GM19035 (cell line): ENCODE measurements around the gene OGFOD3.
"Not testable (repeated sequence)": the region's sequence is repeated elsewhere in the genome, so short reads cannot be mapped to it uniquely, and the experiment has no call there.

Source experiments
- ATAC-seq: cut with Tn5 transposase; IDR thresholded peaks from one replicate; pipeline ENCODE4 v1.9.1; 2021; ENCODE audit not compliant: unreplicated experiment

Gene OGFOD3, protein sequence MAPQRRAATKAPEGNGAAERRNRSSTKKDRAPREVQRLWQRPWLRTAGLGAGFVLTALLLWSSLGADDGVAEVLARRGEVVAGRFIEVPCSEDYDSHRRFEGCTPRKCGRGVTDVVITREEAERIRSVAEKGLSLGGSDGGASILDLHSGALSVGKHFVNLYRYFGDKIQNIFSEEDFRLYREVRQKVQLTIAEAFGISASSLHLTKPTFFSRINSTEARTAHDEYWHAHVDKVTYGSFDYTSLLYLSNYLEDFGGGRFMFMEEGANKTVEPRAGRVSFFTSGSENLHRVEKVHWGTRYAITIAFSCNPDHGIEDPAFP

DNA sequence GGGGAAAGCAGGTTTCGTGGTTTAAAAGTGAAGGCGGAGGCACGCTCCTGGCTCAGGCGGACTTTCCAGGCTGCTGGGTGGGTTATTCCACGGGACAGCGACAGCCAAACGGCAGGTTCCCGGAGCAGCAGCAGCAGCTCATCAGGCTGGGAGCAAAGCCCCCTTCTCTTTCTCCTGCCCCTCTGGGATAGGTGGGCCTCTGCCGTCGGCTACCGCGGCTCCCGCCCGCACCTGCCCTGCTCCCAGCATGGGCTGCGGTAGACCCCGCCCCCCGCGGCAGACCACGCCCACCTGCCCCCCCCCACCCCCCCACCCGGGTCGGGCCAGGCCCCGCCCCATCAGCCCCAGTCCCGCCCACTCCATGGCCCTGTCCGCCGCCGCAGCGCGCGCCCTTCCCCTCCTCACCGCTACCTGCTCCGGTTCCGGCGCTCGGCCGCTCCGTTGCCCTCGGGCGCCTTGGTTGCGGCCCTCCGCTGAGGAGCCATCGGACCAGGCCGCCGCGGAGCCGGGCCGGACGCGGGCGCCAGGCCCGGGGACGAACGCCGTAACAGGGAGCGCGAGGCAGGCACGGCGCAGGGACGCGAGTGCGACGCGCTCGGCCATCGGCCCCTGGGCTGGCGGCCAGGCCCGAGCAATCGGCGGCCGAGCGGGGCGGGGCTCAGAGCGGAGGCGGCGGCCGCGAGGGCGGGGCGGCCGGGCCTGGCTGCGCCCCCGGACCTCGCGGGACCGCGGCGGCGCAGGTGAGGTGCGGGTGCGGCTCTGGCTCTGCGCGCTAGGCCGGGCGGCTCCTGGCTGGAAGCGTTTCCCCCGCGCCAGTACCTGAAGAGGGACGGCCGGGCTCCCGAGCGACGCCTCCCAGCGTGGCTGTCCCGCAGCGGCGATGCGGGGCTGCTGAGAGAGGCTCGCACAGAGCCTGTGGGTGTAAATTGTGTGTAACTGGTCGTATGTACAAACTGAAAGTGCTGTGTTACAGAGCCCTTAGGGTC is at the start of gene OGFOD3, which contains the start of gene HEXD:
OGFOD3 (minus strand) TSS at position 586 of the 986 bp plus-strand sequence; CDS start at position 485, 101 bp downstream.
HEXD (plus strand) TSS at position 347 of the 986 bp plus-strand sequence. CDS start 1,453 bp downstream, outside the sequence.
- peak; percentile 91 for ATAC-seq

DNA sequence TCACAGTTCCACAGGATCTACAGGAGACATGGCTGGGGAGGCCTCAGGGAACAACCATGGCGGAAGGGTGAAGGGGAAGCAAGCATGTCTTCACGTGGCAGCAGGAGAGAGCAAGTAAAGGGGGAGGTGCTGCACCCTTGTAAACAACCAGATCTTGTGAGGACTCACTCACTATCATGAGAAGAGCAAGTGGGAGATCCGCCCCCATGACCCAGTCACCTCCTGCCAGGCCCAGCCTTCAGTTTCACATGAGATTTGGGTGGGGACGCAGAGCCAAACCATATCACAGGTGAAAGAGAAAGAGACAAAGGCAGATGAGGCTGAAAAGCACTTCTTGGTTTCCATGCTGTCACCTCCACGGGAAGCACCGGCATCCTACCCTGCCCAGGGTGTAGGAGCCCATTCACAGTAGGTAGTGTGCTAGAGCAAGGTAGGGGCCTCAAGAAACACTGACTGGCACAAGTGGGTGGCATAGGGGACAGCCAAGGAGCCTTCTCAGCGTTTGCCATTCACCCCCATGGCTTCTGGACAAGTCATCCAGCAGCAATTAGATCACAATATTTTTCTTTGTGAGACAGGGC is 46.7 kb upstream of the OGFOD3 start:
- ATAC-seq, result no peak

DNA sequence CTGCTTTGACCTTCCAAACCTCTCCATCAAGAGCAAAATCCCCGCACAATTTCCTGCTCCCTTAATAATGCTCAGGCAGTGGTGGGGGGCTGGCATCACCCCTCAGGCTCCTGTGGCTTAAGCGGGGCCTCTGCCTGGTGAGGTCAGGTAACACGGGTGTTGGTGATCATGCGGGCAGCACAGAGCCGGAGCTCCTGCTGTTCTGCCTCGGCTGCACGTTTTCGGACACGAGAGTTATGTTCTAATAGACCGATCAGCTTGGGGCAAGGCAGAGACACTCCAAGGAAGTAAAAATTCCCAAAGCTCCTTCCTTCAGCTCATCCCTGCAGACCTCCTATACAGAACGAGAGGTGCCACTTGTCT is 46.2 kb upstream of the OGFOD3 start:
- ATAC-seq, result no peak

DNA sequence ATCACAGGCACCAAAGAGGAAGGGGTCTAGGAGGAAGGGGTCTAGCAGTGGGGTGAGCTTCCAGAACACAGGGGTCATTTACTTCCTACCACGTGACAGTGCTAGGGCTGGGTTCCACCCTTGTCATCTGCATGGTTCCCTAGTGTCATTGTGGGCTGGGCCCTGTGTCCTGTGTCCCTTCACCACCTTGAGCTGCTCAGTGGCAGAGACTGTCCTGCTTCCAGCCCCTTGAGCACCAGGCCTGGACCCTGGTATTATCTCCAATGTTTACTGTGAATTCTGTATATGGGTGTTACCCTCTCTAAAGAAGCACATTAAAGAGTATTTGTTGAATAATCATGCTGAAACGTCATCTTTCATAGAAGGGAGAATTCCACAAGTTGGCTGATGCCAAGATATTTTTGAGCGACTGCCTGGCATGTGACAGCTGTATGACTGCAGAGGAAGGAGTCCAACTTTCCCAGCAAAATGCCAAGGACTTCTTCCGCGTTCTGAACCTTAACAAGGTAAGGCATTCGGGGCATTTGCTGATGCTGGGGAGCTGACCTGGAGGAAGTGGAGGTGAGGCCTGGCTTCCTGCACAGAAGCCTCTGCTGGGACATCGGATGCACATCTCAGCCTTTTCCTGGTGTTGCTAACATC is 45.7 kb upstream of the OGFOD3 start:
- ATAC-seq, result no peak

DNA sequence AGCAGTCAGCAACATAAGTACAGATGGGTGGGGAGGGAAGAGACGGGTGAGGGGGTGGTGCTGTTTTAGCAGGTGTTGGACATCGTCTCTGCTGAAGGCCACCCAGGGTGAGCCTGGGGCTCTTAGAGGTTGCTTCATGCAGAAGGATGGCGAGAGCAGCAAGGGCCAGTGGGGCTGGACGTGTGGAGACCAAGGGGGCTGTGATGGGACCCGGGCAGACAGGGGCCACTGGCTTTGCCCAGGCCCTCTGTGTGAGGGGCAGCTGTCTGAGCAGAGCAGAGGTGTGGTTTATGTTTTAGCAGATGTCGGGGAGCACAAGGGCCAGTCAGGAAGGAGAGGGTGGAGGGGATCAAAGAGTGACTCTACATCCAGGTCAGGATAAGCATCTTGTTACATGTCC is 45.0 kb upstream of the OGFOD3 start:
- ATAC-seq, result no peak

DNA sequence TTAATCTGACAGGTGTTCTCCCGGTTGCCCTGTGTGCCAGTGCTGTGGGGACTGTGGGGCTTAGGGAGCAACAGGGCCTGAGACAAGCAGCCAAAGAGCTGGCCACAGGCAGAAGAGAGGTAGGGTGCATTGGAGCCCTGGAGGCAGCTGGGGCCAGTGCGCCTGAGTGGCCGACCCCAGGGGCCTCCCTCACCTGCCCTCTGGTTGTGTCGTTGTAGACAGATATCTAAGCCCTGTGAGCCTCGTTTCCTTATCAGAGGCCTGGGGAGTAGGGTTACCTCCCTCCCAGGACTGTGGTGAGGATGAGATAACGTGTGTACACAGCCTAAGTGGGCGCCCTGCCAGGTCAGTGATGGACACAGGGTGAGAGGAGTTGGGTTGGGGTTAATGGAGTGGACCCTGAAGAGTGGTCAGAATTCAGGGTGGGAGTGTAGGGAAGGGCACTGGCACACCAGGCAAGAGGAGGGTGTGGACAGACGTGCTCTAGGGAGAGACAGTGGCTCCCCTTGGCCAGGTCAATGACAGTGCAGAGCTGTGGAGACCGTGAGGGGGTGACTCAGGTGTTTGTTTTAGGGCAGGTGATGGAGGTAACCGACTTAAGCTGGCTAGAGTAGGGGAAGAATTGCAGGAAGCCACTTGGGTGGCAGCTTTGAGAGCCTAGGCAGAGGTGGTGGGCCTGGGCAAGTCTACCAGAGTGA is 43.6 kb upstream of the OGFOD3 start:
- no peak for ATAC-seq

DNA sequence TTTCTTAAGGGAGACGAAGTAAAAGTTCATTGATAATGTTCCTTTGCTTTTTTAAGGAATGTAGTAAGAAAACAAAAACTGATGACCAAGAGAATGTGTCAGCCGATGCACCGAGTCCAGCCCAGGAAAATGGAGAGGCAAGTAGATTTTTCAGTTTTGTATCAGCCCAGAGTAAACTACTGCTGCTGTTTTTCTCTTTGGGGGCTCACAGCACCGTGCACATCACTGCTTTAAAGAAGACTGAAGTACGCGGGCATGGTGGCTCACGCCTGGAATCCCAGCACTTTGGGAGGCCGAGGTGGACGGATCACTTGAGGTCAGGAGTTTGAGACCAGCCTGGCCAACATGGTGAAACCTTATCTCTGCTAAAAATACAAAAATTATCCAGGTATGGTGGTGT is 41.5 kb upstream of the OGFOD3 start:
- not testable (repeated sequence) for ATAC-seq

DNA sequence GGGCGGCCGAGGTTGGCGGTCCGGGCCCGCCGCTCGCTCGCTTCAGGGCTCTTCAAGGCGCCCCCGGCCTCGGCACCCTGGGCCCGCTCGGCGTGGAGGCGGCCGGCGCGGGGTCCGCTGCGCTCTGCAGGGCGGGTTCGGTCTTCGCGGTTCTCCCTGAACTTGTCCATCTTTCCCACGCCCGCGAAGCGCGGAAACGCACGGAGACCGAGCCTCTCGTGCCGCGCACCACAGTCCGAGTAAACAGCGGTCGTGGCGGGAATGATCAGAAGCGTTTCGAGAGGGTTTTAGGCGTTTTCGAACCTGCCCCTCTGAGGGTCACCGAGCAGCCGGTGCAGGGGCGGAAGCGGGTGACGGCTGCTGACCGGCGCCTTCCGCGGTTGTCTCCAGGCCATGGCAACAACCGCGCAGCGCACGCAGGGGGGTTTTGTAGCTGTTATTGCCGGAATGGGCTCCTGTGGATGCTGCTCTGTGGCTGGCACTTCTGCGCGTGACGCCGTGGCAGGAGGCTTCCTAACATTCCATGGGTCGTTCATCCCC is 40.6 kb upstream of the OGFOD3 start:
- no peak for ATAC-seq

DNA sequence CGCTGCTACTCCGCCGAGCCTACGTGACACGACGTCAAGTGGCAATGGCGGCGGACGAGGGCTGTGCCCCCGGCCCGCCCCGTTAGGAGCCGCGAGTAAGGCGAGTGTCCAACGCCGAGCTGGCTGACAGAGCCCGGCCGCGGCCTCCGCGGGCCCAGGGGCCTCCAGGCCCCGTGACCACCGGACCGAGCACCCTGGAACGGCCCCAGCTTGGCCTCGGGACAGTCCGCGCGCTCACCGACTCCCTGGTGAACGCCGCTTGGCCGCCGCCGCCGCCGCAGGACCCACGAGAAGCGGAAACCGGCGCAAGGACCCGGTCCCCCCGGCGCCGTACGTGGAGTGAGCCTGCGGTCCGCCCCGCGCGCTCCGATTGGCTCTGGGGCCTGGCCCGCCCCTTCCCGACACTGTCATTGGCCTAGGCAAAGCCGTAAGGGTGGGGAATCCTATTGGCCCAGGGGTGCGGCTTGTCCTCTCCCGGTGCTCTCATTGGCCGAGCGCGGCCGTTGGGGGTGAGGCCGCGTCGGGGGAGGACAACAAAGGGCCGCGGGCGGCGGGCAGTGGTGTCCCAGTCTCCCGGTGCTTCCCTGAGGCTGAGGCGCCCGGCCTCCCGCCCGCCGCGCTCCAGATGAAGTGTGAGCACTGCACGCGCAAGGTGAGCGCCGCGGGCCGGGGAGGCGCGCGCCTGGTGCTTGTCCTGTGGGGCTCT is 39.9 kb upstream of the OGFOD3 start, which contains the start of gene NARF:
NARF (plus strand) TSS at position 563 of the 706 bp plus-strand sequence; CDS start at position 626, 63 bp downstream.
- ATAC-seq, result peak; percentile 93

DNA sequence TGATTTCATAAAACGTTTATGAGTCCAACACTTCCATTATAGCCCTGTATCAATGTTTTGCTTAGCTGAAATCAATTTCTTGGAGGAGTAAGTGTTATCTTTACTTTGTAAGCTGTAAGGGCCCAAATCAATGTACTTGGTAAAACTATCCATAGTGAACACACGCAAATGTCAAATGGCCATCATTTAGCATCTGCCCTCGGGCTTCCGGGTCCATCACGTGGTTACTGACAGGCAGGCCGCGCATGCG is 39.5 kb upstream of the OGFOD3 start:
- no peak for ATAC-seq

DNA sequence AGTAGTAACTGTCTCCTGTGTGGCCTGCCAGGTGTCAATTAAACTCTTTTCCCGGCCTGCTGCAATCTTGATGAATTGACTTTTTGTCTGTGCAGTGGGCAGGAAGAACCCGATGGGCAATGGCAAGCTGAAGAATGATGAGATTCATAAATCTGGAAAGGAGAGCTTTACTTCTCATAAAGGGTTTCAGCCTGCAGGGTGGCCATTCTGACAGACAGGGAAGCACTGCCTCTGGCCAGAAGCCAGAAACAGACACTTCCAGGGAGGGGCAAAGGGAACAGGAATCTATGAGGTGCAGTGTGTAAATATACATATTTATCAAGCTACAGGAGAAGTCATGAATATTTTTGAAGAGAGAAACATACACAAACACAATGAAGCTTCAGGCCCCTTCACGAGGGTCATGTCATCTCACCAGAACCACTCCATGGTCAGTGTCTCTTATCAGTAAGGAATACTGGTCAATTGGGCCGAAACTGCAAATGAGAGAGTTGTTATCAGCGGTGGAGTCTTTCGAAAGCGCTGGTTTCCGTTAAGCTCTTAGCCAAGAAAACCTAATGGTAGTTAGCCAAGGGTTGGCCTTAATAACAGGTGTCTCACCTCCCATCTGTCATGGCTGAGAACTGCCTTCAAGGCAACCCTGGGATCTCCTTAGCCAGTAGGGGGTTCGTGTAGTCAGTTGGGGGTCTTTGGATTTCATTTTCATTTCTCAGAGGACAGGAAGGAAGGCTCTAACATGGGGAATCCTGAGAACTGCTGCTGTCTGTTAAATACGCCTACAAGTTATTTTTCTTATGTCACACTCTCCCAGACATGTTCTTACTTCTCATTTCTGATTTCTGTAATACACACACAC is 38.9 kb upstream of the OGFOD3 start:
- ATAC-seq, result no peak

DNA sequence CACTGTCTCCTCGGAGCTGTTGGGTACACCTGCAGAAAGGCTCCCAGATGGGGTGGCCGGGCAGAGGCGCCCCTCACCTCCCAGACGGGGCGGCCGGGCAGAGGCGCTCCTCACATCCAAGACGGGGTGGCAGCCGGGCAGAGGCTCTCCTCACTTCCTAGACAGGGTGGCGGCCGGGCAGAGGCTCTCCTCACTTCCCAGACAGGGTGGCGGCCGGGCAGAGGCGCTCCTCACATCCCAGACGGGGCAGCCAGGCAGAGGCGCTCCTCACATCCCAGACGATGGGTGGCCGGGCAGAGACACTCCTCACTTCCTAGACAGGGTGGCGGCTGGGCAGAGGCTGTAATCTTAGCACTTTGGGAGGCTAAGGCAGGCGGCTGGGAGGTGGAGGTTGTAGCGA is 35.3 kb upstream of the OGFOD3 start:
- ATAC-seq, result not testable (repeated sequence)

DNA sequence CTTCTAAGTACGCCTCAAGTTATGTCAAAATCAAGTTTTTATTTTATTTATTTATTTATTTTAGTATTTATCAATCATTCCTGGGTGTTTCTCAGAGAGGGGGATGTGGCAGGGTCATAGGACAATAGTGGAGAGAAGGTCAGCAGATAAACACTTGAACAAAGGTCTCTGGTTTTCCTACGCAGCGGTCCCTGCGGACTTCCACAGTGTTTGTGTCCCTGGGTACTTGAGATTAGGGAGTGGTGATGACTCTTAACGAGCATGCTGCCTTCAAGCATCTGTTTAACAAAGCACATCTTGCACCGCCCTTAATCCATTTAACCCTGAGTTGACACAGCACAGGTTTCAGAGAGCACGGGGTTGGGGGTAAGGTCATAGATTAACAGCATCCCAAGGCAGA is 34.8 kb upstream of the OGFOD3 start:
- not testable (repeated sequence) for ATAC-seq

DNA sequence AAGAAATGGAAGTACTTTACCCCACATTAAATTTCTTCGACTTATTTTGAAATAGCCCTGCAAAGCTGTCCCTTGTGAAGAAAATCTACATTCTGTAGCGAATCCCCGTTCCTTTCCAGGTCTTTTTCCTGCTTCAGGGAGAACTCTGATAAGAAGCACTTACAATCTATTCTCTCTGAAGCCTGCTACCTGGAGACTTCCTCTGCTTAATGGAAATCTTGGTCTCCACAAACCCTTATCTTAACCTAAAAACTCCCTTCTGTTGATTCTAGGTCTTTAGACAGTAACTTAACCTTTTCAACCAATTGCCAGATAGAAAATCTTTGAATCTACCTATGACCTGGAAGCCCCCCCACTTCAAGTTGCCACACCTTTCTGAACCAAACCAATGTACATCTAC is 33.8 kb upstream of the OGFOD3 start:
- ATAC-seq, result no peak

DNA sequence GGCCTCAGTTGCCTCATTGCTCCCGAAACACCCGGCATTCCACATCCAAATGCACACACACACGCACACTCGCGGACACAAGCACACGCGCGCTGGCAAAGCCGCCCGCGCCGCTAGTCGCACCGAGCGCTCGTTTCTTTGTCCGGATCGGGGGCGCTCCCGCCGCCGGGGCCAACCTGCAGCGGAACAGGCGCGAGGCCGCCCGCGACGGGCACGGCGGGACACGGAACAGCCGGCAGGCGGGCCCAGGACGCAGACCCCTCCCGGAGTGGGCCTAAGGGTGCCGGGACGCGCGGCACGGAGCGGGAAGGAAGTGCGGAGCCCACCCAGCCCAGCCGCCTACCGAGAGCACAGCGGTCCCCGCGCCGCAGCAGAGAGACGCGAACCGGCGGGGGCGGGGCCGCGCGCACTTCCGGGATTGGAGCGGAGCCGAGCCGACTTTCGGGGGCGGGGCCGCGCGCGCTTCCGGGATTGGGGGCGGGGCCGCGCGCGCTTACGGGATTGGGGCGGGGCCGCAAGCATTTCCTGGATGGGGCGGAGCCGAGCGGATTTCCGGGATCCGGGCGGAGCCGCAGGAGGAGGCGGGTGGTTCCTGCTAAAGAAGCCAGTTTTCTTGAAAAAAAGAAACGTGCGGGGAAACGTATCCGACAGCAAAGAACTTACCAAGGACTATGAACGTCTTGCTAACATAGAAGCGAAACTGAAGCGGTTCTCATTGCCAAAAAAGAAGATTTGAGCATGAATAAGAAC is 32.1 kb upstream of the OGFOD3 start, which contains the start of gene CYBC1:
CYBC1 (minus strand) TSS at position 396 of the 750 bp plus-strand sequence. CDS start 1,498 bp downstream, outside the sequence.
- peak; percentile 61 for ATAC-seq

DNA sequence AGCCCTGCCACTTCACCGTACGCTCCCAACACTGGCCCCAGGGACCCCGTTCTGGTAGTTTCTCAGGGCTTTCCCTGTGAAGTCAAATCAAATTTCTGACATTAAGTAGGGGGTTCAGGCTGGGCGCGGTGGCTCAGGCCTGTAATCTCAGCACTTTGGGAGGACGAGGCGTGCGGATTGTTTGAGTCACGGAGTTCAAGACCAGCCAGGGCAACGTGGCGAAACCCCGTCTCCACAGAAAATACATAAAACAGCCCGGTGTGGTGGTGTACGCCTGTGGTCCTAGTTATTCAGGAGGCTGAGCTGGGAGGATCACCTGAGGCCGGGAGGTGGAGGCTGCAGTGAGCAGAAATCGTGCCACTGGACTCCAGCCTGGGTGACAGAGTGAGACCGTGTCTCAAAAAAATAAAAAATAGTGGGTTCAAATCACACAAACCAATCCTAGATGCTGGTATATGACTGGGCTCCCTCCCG is 31.5 kb upstream of the OGFOD3 start:
- peak; percentile 0 for ATAC-seq

DNA sequence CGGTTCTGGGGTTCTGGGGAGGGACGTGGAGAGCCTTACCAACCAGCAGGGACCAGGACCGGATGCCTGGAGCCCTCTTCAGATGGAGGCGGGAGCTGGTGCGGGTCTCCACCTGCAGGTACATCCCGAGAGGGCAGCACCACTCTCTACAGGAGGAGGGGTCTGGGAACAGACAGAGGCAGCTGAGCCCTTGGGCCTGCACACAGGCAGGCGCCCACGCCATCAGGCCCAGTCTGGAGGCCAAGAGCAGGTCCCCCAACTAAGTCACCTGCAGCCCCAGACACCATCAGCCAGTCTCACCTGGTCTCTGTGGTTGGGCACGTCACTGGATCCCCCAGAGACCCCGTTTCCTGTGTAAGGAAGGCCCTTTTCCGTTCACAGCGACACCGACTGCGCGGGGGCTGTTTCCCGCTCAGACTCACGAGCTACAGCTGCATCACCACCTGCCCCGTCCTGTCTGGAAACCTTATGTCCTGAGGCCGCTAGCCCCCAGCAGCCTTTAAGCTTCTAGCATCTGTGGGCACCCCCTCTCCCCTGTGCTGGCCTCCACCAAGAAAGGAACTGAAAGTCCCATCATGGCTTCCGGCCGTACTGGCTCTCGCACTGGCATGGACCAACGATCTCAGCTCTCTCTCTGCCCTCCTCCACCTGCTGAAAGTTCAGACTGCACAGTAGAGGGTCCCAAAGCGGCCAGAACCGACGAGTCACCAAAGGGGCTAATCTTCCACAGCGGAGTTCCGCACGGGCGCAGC is 30.9 kb upstream of the OGFOD3 start:
- ATAC-seq, result peak; percentile 46
